Duodenal mucosa (tissue), 2 donors: Measurements from ENCODE around the gene LCMT2.

Experiments used
- H3K27ac ChIP-seq: one replicate; pipeline ENCODE4 v1.7.0; 2013; ENCODE audit warnings: low read depth, low read length
- H3K27me3 ChIP-seq, 2 donors: one replicate each; pipeline ENCODE4 v1.7.0; 2013; ENCODE audit warnings: low read length in 2 of 2, control low read depth in 1 of 2; ENCODE audit not compliant: insufficient read depth in 2 of 2, control insufficient read depth in 1 of 2
- H3K36me3 ChIP-seq, 2 donors: one replicate each; pipeline ENCODE4 v1.7.0; 2013; ENCODE audit warnings: low read length in 2 of 2, control low read depth in 1 of 2; ENCODE audit not compliant: insufficient read depth in 2 of 2, control insufficient read depth in 1 of 2
- H3K4me1 ChIP-seq, 2 donors: one replicate each; pipeline ENCODE4 v1.7.0; 2013; ENCODE audit warnings: low read length in 2 of 2, control low read depth in 1 of 2; ENCODE audit not compliant: insufficient read depth in 2 of 2, control insufficient read depth in 1 of 2
- H3K4me3 ChIP-seq, 2 donors: one replicate each; pipeline ENCODE4 v1.7.0; 2013; ENCODE audit warnings: low read length in 2 of 2, low read depth in 1 of 2
- H3K9ac ChIP-seq, 2 donors: one replicate each; pipeline ENCODE4 v1.7.0; 2013; ENCODE audit warnings: low read length in 2 of 2, low read depth in 1 of 2
- H3K9me3 ChIP-seq, 2 donors: one replicate each; pipeline ENCODE4 v1.7.0; 2013; ENCODE audit warnings: low read length in 2 of 2, control low read depth in 1 of 2; ENCODE audit not compliant: control insufficient read depth in 1 of 2

The LCMT2 gene

GRCh38 chr15:43347114-43347513 lies 16.7 kb upstream of the LCMT2 start:
- H3K4me3 ChIP-seq = no peak overlapping the region
- no peaks in the 10 kb centered on the region for H3K9me3 ChIP-seq
- no peak overlapping the region for H3K27ac ChIP-seq
- H3K27me3 ChIP-seq = no peaks in the 10 kb centered on the region
- no peak overlapping the region for H3K9ac ChIP-seq
- peaks cover 16 to 20% of the 10 kb centered on the region in 2 donors for H3K36me3 ChIP-seq
- H3K4me1 ChIP-seq = no peaks in the 10 kb centered on the region

GRCh38 chr15:43346305-43346704 lies 15.9 kb upstream of the LCMT2 start:
- Histone ChIP-seq H3K36me3 (peaks cover 11 to 17% of the 10 kb centered on the region in 2 donors), H3K27me3 (no peaks in the 10 kb centered on the region), H3K9me3 (no peaks in the 10 kb centered on the region), H3K9ac (no peak overlapping the region), H3K4me3 (no peak overlapping the region), H3K27ac (no peak overlapping the region), H3K4me1 (no peaks in the 10 kb centered on the region)

- H3K9me3 ChIP-seq = no peaks in the 10 kb centered on the region
- H3K9ac ChIP-seq = peak overlapping the region; percentile 83 to 87
- H3K4me3 ChIP-seq = peak overlapping the region; percentile 91 to 93
- H3K27ac ChIP-seq = peak overlapping the region; percentile 98
- peaks cover 0 to 6% of the 10 kb centered on the region in 2 donors for H3K36me3 ChIP-seq
- no peaks in the 10 kb centered on the region for H3K27me3 ChIP-seq
- H3K4me1 ChIP-seq = peaks cover 23% of the 10 kb centered on the region in 2 donors
Measured at GRCh38 chr15:43330780-43331087, 361 bp upstream of the LCMT2 start.

GRCh38 chr15:43329217-43329959 lies 985 bp downstream of the LCMT2 start:
- Histone ChIP-seq H3K4me1 (peaks cover 23% of the 10 kb centered on the region in 2 donors), H3K36me3 (peaks cover 0 to 6% of the 10 kb centered on the region in 2 donors), H3K4me3 (peak overlapping the region; percentile 91 to 93), H3K27me3 (no peaks in the 10 kb centered on the region), H3K9ac (peak overlapping the region; percentile 83 to 87), H3K9me3 (no peaks in the 10 kb centered on the region), H3K27ac (peak overlapping the region; percentile 98)

GRCh38 chr15:43325039-43325684 lies 5.2 kb downstream of the LCMT2 start:
- no peaks in the 10 kb centered on the region for H3K27me3 ChIP-seq
- no peak overlapping the region for H3K4me3 ChIP-seq

GRCh38 chr15:43318990-43319771 lies 11.2 kb downstream of the LCMT2 start:
- H3K4me3 ChIP-seq = no peak overlapping the region
- no peak overlapping the region for H3K27ac ChIP-seq
- no peaks in the 10 kb centered on the region for H3K36me3 ChIP-seq
- H3K27me3 ChIP-seq = no peaks in the 10 kb centered on the region
- H3K4me1 ChIP-seq = no peaks in the 10 kb centered on the region
- no peaks in the 10 kb centered on the region for H3K9me3 ChIP-seq
- no peak overlapping the region for H3K9ac ChIP-seq

More at GRCh38 chr15:43325039-43325684, 5.2 kb downstream of the LCMT2 start:
- Histone ChIP-seq H3K36me3 (peaks cover 0 to 6% of the 10 kb centered on the region in 2 donors), H3K27ac (no peak overlapping the region), H3K4me1 (peaks cover 16 to 17% of the 10 kb centered on the region in 2 donors), H3K9ac (no peak overlapping the region), H3K9me3 (no peaks in the 10 kb centered on the region)

GRCh38 chr15:43317566-43318184 lies 12.7 kb downstream of the LCMT2 start:
- H3K4me3 ChIP-seq = no peak overlapping the region
- no peaks in the 10 kb centered on the region for H3K4me1 ChIP-seq
- no peaks in the 10 kb centered on the region for H3K27me3 ChIP-seq
- no peak overlapping the region for H3K9ac ChIP-seq
- H3K36me3 ChIP-seq = no peaks in the 10 kb centered on the region
- H3K27ac ChIP-seq = no peak overlapping the region
- no peaks in the 10 kb centered on the region for H3K9me3 ChIP-seq

GRCh38 chr15:43316971-43317346 lies 13.4 kb downstream of the LCMT2 start:
- Histone ChIP-seq H3K9ac (no peak overlapping the region), H3K9me3 (no peaks in the 10 kb centered on the region), H3K4me1 (no peaks in the 10 kb centered on the region), H3K27ac (no peak overlapping the region), H3K27me3 (no peaks in the 10 kb centered on the region), H3K36me3 (no peaks in the 10 kb centered on the region), H3K4me3 (no peak overlapping the region)

- Histone ChIP-seq H3K4me3 (no peak overlapping the region), H3K9ac (no peak overlapping the region), H3K4me1 (no peaks in the 10 kb centered on the region), H3K36me3 (no peaks in the 10 kb centered on the region), H3K9me3 (no peaks in the 10 kb centered on the region), H3K27ac (no peak overlapping the region), H3K27me3 (no peaks in the 10 kb centered on the region)
Measured at GRCh38 chr15:43316016-43316970, 14.1 kb downstream of the LCMT2 start.
